ENCODE data around the gene PHLDB3. TPM values are rescaled to one million over a fixed set of nuclear protein-coding genes. Genes with fewer than 3 reads are reported as not detected.

PHLDB3 gene
- total and polyA plus RNA-seq, 2 of the 13 experiments (the other 11 are each of a cell fraction or from before 2014, with no cell fraction given): 11.3 to 14.5 TPM

GRCh38 chr19:43534816-43535761, 30.5 kb upstream of the PHLDB3 start (continued):
- TF ChIP-seq AKAP8 (CRISPR knock-in tag; IDR thresholded peaks at IDR 0.05): no peak
- TF ChIP-seq ZNF691 (CRISPR knock-in tag; IDR thresholded peaks at IDR 0.05; ENCODE audit: borderline replicate concordance, low read depth): no peak
- no peak for TF ChIP-seq SIX4 (CRISPR knock-in tag; IDR thresholded peaks at IDR 0.05)
- no peak for TF ChIP-seq ZNF646 (CRISPR knock-in tag; IDR thresholded peaks at IDR 0.05)
- TF ChIP-seq STAG1 (CRISPR knock-in tag; IDR thresholded peaks at IDR 0.05): peak; percentile 46
- TF ChIP-seq YEATS2 (CRISPR knock-in tag; IDR thresholded peaks at IDR 0.05; ENCODE audit: borderline replicate concordance): no peak
- no peak for TF ChIP-seq AHR (CRISPR knock-in tag; IDR thresholded peaks at IDR 0.05)
- TF ChIP-seq CTCF (CRISPR knock-in tag; IDR thresholded peaks at IDR 0.05): peak; percentile 65
- TF ChIP-seq ARNTL (CRISPR knock-in tag; IDR thresholded peaks at IDR 0.05): no peak
- TF ChIP-seq ZNF263 (CRISPR knock-in tag; IDR thresholded peaks at IDR 0.05): no peak
- no peak for TF ChIP-seq NONO (IDR thresholded peaks at IDR 0.05)
- TF ChIP-seq NONO (CRISPR knock-in tag; conservative IDR thresholded peaks at IDR 0.05): no peak
- no peak for TF ChIP-seq NKX3-1 (CRISPR knock-in tag; IDR thresholded peaks at IDR 0.05)
- 0 out of 2 replicates have a peak, but pooled peaks have one; percentile 11 for TF ChIP-seq ZNF687 (CRISPR knock-in tag; IDR thresholded peaks at IDR 0.05)
- TF ChIP-seq NFKBIZ (CRISPR knock-in tag; IDR thresholded peaks at IDR 0.05): no peak
- TF ChIP-seq ZSCAN30 (CRISPR knock-in tag; IDR thresholded peaks at IDR 0.05): no peak
